KMS-11 (cell line): ENCODE results near the gene TBC1D2B.

Experiments
- H2AFZ ChIP-seq: fragments of 200-600 bp; sonication (generic); 2 replicates; pipeline ENCODE4 v1.6.1; 2016; ENCODE audit warnings: antibody characterized with exemption, mixed run types, low read depth
- H3K27ac ChIP-seq: fragments of 200-600 bp; sonication (generic); 2 replicates; pipeline ENCODE4 v1.6.1; 2016; ENCODE audit warnings: mild to moderate bottlenecking, mixed run types
- H3K27me3 ChIP-seq: fragments of 200-600 bp; sonication (generic); 2 replicates; pipeline ENCODE4 v1.6.1; 2017; ENCODE audit warnings: mild to moderate bottlenecking, low read depth, mixed run types, moderate library complexity; ENCODE audit not compliant: insufficient read depth
- H3K36me3 ChIP-seq: fragments of 200-600 bp; sonication (generic); 2 replicates; pipeline ENCODE4 v1.6.1; 2017; ENCODE audit warnings: mild to moderate bottlenecking, mixed run types; ENCODE audit not compliant: insufficient read depth
- H3K4me1 ChIP-seq: fragments of 200-600 bp; sonication (generic); 2 replicates; pipeline ENCODE4 v1.6.1; 2016; ENCODE audit warnings: mild to moderate bottlenecking, low read depth, mixed run types; ENCODE audit not compliant: poor library complexity, severe bottlenecking
- H3K4me2 ChIP-seq: fragments of 200-600 bp; sonication (generic); 2 replicates; pipeline ENCODE4 v1.7.0; 2016; ENCODE audit warnings: mild to moderate bottlenecking, mixed run types
- H3K4me3 ChIP-seq: fragments of 200-600 bp; sonication (generic); IDR thresholded peaks from 2 replicates; pipeline ENCODE4 v1.6.1; 2017; ENCODE audit warnings: low read depth, low read length, mixed read lengths; ENCODE audit not compliant: insufficient read depth
- H3K79me2 ChIP-seq: fragments of 200-600 bp; sonication (generic); 2 replicates; pipeline ENCODE4 v1.6.1; 2016; ENCODE audit warnings: low read depth, mixed run types; ENCODE audit not compliant: insufficient read depth
- H3K9ac ChIP-seq: fragments of 200-600 bp; sonication (generic); 2 replicates; pipeline ENCODE4 v1.6.1; 2016; ENCODE audit warnings: mild to moderate bottlenecking, mixed run types
- H4K20me1 ChIP-seq: fragments of 200-600 bp; sonication (generic); 2 replicates; pipeline ENCODE4 v1.6.1; 2016; ENCODE audit warnings: mild to moderate bottlenecking, mixed run types; ENCODE audit not compliant: insufficient read depth
- TF ChIP-seq, protein P1 (sequence below): fragments of 200-600 bp; sonication (generic); conservative IDR thresholded peaks from 2 replicates; pipeline ENCODE4 v1.6.1; 2017; ENCODE audit warnings: low read depth, mild to moderate bottlenecking, antibody characterized with exemption, low read length, moderate library complexity, mixed read lengths

Gene TBC1D2B

GRCh38 chr15:78083186-78083585 is 5.7 kb upstream of the TBC1D2B start:
- no peak overlapping the region for H3K4me3 ChIP-seq
- no peak overlapping the region for H2AFZ ChIP-seq
- no peak overlapping the region for H3K4me2 ChIP-seq
- H3K27ac ChIP-seq: no peak overlapping the region
- TF ChIP-seq, protein P1, sequence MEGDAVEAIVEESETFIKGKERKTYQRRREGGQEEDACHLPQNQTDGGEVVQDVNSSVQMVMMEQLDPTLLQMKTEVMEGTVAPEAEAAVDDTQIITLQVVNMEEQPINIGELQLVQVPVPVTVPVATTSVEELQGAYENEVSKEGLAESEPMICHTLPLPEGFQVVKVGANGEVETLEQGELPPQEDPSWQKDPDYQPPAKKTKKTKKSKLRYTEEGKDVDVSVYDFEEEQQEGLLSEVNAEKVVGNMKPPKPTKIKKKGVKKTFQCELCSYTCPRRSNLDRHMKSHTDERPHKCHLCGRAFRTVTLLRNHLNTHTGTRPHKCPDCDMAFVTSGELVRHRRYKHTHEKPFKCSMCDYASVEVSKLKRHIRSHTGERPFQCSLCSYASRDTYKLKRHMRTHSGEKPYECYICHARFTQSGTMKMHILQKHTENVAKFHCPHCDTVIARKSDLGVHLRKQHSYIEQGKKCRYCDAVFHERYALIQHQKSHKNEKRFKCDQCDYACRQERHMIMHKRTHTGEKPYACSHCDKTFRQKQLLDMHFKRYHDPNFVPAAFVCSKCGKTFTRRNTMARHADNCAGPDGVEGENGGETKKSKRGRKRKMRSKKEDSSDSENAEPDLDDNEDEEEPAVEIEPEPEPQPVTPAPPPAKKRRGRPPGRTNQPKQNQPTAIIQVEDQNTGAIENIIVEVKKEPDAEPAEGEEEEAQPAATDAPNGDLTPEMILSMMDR: no peak
- H3K36me3 ChIP-seq: no peaks in the 10 kb centered on the region
- H3K27me3 ChIP-seq: no peaks in the 10 kb centered on the region
- H3K9ac ChIP-seq: no peak overlapping the region
- peaks cover 20% of the 10 kb centered on the region for H3K4me1 ChIP-seq
- no peaks in the 10 kb centered on the region for H4K20me1 ChIP-seq
- H3K79me2 ChIP-seq: no peaks in the 10 kb centered on the region

GRCh38 chr15:78082743-78083110 is 5.2 kb upstream of the TBC1D2B start:
- no peaks in the 10 kb centered on the region for H4K20me1 ChIP-seq
- TF ChIP-seq, protein P1: no peak
- H2AFZ ChIP-seq: no peak overlapping the region

GRCh38 chr15:78082106-78082742 is 4.7 kb upstream of the TBC1D2B start:
- H3K4me3 ChIP-seq: no peak overlapping the region
- no peak overlapping the region for H2AFZ ChIP-seq
- no peak overlapping the region for H3K27ac ChIP-seq
- H3K4me1 ChIP-seq: peaks cover 24% of the 10 kb centered on the region
- H3K79me2 ChIP-seq: no peaks in the 10 kb centered on the region
- no peaks in the 10 kb centered on the region for H4K20me1 ChIP-seq
- no peaks in the 10 kb centered on the region for H3K36me3 ChIP-seq
- H3K27me3 ChIP-seq: no peaks in the 10 kb centered on the region
- no peak overlapping the region for H3K9ac ChIP-seq
- no peak overlapping the region for H3K4me2 ChIP-seq
- TF ChIP-seq, protein P1: no peak

More at GRCh38 chr15:78082743-78083110, 5.2 kb upstream of the TBC1D2B start:
- Histone ChIP-seq H3K27me3 (no peaks in the 10 kb centered on the region), H3K36me3 (no peaks in the 10 kb centered on the region), H3K27ac (no peak overlapping the region), H3K4me2 (no peak overlapping the region), H3K9ac (no peak overlapping the region), H3K4me3 (no peak overlapping the region), H3K4me1 (peaks cover 24% of the 10 kb centered on the region), H3K79me2 (no peaks in the 10 kb centered on the region)

DNA sequence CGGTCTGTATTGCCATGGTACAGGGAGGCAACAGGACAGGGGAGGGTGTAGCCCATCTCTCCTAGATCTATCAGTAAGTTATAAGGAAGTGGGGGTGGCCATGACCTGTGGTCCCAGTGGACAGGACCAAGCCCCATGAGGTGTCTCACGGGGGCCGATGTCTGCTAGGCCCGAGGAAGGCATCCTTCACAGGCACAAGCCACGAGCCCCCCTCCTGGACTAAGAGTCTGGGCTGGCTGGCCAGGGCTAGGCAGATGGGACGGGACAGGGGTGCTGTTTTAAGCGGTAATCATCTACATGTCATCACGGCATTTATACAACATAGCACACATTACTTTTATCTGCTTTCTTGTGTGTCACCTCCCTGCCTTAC is 2.6 kb upstream of the TBC1D2B start:
- 0 out of 2 replicates have a peak, but pooled peaks cover 6% of the 10 kb centered on the region for H3K79me2 ChIP-seq
- H3K9ac ChIP-seq: no peak overlapping the region
- H2AFZ ChIP-seq: no peak overlapping the region
- H3K36me3 ChIP-seq: no peaks in the 10 kb centered on the region
- no peaks in the 10 kb centered on the region for H3K27me3 ChIP-seq
- H3K4me1 ChIP-seq: peaks cover 26% of the 10 kb centered on the region
- no peak overlapping the region for H3K4me2 ChIP-seq
- no peak overlapping the region for H3K27ac ChIP-seq
- H3K4me3 ChIP-seq: no peak overlapping the region
- TF ChIP-seq, protein P1: no peak
- no peaks in the 10 kb centered on the region for H4K20me1 ChIP-seq
